GM18870 (cell line): Measurements from ENCODE around the gene PDE4D.
"Not testable (repeated sequence)": the region's sequence is repeated elsewhere in the genome, so short reads cannot be mapped to it uniquely, and the experiment has no call there.

Source experiments
- ATAC-seq: cut with Tn5 transposase; IDR thresholded peaks from one replicate; pipeline ENCODE4 v1.9.1; 2021; ENCODE audit warnings: moderate library complexity; ENCODE audit not compliant: unreplicated experiment

Gene PDE4D

DNA sequence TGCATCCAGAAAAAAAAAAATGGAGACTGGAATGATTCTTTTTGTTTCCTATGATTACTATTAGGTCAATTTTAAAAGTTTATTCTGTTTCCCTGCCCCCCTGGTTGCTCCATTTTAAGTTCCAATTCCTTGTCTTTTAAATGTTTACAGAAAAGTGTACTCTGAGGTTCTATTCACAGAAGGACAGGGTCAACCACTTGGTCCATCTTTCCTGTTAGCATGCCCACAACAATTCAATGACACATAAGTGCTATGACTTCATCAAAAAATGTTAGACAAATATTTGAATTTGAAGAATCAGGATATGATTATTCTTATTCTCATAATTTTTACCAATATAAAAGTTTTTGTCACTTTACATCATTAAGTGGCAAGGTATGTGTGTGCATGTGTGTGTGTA, 123.7 kb downstream of the PDE4D start:
- ATAC-seq = no peak

DNA sequence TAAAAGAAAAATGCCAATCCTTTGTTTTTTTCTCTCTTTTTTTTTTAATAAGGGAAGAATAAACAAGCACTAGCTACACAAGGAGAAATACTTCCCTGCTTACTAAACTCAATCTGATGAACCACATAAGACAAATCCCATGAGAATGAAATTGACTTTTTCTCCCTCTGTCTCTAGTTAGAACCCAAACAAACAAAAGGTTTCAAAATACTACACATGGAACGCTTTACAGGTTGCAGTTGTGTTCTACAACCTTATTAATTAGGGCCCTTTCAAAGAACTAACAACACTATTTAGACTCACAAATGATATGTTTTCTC, 124.5 kb downstream of the PDE4D start:
- ATAC-seq = no peak

- ATAC-seq = no peak
Measured at GRCh38 chr5:59768152-59769040, 125.1 kb downstream of the PDE4D start.

DNA sequence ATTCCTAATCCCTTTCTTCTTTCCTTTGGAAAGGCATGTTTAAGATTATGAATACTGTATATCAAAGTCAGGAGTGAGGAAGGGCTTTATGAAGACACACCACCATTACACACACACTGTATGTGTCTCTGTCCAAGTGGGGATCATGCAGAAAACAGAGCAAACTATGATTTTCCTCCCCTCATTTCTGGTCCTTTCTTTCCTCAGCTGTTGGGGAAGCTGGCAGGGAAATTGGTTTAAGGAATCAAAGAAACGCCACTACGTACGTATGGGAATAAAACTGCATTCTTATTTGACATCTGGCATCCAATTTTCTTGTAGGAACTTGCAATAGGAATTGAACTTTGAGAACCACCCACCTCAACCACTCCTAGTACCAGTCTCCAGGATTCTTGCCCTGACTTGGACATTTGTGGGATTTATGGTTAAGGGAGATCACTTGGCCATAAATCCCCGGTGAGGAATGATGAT, 125.8 kb downstream of the PDE4D start:
- ATAC-seq = no peak

GRCh38 chr5:59767211-59767605, 126.3 kb downstream of the PDE4D start:
- ATAC-seq = no peak

- no peak for ATAC-seq
Measured at GRCh38 chr5:59766427-59767210, 126.9 kb downstream of the PDE4D start.

GRCh38 chr5:59765446-59765845, 128.1 kb downstream of the PDE4D start:
- ATAC-seq = no peak

DNA sequence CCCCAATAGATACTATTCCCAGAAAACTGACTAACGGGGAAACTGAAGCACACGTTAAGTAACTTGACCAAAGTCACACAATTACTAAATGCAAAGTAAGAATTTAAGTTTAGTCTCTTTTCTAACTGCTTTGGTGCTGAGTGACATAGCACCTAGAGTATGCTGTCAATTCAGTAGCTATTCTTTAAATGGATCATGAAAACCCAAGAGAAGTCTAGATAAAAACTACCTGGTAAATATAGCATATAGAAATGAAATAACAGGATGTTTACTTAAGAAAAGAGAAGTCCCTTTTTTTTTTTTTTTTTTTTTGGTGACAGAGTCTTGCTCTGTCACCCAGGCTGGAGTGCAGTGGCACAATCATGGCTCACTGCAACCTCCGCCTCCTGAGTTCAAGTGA, 129.2 kb downstream of the PDE4D start:
- no peak for ATAC-seq

GRCh38 chr5:59763541-59763940, 130.0 kb downstream of the PDE4D start:
- no peak for ATAC-seq

DNA sequence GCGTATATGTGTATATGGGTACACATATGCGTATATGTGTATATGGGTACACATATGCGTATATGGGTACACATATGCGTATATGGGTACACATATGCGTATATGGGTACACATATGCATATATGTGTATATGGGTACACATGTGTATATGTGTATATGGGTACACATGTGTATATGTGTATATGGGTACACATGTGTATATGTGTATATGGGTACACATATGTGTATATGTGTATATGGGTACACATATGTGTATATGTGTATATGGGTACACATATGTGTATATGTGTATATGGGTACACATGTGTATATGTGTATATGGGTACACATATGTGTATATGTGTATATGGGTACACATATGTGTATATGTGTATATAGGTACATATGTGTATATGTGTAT, 131.3 kb downstream of the PDE4D start:
- not testable (repeated sequence) for ATAC-seq

GRCh38 chr5:59760785-59761348, 132.7 kb downstream of the PDE4D start:
- no peak for ATAC-seq

- no peak for ATAC-seq
Measured at GRCh38 chr5:59759600-59760351, 133.8 kb downstream of the PDE4D start.

DNA sequence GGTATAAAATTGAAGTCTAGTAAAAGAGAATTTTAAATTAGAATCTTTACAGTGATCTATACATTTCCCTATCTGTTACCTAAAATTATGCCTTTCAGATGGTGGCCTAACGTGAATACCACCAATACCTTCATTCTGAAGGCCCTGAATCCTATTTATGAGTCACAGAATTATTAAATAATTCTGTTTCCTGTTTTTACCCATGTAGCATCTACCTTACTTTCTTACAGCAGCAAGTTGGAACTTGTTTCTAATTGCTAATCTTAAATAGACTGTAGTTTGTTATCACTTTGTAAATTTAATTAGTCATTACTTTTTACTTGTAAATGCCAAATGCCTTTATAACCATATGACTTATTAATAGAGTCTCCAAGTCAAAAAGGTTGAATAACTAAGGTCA, 135.0 kb downstream of the PDE4D start:
- ATAC-seq = no peak

DNA sequence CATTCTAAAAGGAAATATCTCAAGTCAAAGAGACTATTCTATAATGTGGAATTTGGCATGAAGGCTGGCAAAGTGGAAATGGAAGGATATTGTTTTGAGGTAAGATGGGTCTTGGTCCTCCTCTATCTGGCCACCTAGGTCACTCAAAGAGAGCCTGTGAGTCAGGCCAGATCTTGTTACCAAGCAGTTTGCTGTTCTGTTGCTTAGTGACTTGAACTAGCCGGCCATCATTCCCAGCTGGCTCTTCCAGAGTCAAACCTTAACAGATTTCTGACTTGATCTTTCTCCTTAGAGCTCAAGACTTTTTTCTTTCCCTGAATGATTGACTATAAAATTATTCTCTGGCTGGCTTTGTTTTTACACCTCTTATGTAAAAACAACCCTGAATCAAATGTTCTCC, 136.1 kb downstream of the PDE4D start:
- no peak for ATAC-seq

DNA sequence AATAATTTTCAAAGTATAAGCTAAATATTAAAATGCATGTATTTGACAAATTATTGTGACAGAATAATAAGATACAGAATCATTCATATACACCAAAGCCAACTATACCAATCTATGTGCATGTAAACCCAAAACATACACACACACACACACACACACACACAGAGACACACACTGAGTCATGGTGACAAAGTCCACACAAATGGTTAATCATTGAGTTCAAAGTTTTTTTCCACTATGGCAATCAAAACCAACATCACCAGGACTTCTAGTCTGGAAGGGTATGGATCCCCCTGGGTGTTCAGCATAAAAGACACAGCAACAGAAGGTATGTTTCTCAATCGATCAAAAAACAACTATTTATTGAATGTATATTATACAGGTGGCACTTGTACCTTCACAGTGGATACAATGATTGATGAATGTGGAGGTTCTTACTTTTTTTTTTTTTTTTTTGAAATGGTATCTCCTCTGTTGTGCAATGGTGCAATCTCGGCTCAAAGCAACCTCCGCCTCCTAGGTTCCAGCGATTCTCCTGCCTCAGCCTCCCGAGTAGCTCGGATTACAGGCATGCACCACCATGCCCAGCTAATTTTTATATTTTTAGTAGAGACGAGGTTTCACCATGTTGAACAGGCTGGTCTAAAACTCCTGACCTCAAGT, 137.0 kb downstream of the PDE4D start:
- no peak for ATAC-seq

DNA sequence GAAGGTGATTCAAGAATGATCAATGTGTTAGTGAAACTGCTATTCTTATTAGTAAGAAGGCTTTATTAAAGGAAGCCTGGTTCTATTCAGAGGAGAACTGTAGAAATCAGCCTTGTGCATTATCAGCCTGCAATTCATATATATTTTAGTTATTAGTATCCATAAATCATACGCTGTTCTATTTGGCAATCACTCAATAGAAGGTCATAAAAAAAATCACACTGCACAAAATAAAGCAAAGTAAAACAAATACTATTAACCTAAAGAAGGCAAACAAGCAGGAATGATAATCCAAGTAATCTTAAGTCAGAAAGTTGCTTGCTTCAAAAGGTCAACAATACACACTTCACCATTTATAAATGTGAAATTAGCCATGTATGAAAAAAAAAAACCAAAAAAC, 138.1 kb downstream of the PDE4D start:
- ATAC-seq = no peak

DNA sequence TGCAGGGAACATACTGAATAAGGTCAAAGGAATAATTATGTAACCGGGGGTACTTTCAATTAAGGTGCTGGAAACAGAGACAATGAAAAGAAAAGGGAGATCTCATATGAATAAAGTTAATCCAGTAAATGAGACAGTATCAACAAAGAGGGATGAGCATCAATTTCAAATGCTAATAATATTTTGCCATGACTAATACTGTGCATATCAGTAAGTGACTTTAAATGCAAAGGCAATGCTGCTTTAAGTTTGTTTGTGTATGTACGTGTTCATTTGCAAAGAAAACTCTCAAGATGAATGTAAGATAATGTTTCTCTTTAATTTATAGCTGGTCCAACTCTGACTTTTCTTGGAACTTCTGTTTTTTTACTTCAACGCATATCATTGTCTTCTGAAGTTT, 139.9 kb downstream of the PDE4D start:
- no peak for ATAC-seq

GRCh38 chr5:59749782-59750520, 143.6 kb downstream of the PDE4D start:
- ATAC-seq = no peak

DNA sequence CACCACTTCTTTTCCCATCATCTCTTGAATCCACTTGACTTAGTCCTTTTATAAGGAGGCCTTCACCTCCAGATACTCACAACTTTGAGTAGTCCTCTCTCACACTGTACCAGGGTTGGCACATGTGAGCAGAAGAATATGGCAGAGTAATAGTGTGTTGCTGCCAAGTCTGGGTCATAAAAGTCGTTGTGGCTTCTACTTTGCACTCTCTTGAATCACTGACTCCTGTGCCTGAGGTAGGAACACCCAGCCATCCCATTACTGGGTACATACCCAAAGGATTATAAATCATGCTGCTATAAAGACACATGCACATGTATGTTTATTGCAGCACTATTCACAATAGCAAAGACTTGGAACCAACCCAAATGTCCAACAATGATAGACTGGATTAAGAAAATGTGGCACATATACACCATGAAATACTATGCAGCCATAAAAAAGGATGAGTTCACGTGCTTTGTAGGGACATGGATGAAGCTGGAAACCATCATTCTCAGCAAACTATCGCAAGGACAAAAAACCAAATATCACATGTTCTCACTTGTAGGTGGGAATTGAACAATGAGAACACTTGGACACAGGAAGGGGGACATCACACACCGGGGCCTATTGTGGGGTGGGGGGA, 145.4 kb downstream of the PDE4D start:
- ATAC-seq = not testable (repeated sequence)
